Bronchial epithelial cell (primary cell): Measurements from ENCODE around the gene VPS72. TPM values are rescaled to one million over a fixed set of nuclear protein-coding genes. Genes with fewer than 3 reads are reported as not detected.

ENCODE experiments used
- DNase-seq: peaks from one replicate; pipeline ENCODE4 v3.0.0-alpha.2; 2010; ENCODE audit warnings: low read depth
- FAIRE-seq: peaks from 2 replicates; lab custom pipeline; 2011; peaks lifted over from hg19 to GRCh38; lab: Jason Lieb, UNC
- H3K27me3 ChIP-seq: 2 replicates; pipeline ENCODE4 v1.5.1; 2011; ENCODE audit warnings: low read length; ENCODE audit not compliant: control insufficient read depth, insufficient read depth
- H3K36me3 ChIP-seq: 2 replicates; pipeline ENCODE4 v1.5.1; 2011; ENCODE audit warnings: low read length; ENCODE audit not compliant: control insufficient read depth, insufficient read depth
- H3K4me3 ChIP-seq: 2 replicates; pipeline ENCODE4 v1.5.1; 2011; ENCODE audit warnings: mild to moderate bottlenecking, low read depth, low read length, control low read depth
- CTCF ChIP-seq: IDR thresholded peaks from 2 replicates; pipeline ENCODE4 v1.5.1; 2011; ENCODE audit warnings: mild to moderate bottlenecking, moderate library complexity, low read length, control low read depth, inconsistent platforms; ENCODE audit not compliant: insufficient read depth, severe bottlenecking
- total RNA-seq: library from RNA; depleted of rRNA; stranded (reverse); fragments of >200 nt; gene quantifications from 2 replicates; pipeline ENCODE4 v1.2.1, GENCODE V29; 2014

The VPS72 gene
- total RNA-seq, 1 donor from 2014 or later = 64.2 TPM

- DNase-seq (peak; percentile 95), FAIRE-seq (peak; percentile 77)
- TF ChIP-seq CTCF = no peak
- Histone ChIP-seq H3K36me3 (peaks cover 8% of the 10 kb centered on the region), H3K27me3 (no peaks in the 10 kb centered on the region), H3K4me3 (peak within 1 kb of the TSS; percentile 66)
Measured at GRCh38 chr1:151165738-151166504, 24.1 kb downstream of the VPS72 start, which contains the start of the genes LYSMD1 and SCNM1. LYSMD1 (minus strand) TSS chr1:151165902; CDS start chr1:151165258, 644 bp downstream. SCNM1 (plus strand) TSS chr1:151166144; CDS start chr1:151166153, 9 bp downstream.

GRCh38 chr1:151165281-151165737 lies 24.7 kb downstream of the VPS72 start:
- peaks cover 11% of the 10 kb centered on the region for H3K36me3 ChIP-seq
- no peak for TF ChIP-seq CTCF
- DNase-seq (peak; percentile 16), FAIRE-seq (no peak)
- no peaks in the 10 kb centered on the region for H3K27me3 ChIP-seq
- H3K4me3 ChIP-seq = peak overlapping the region; percentile 66

- TF ChIP-seq CTCF = no peak
- H3K36me3 ChIP-seq = peaks cover 12% of the 10 kb centered on the region
- H3K4me3 ChIP-seq = peak overlapping the region; percentile 66
- no peaks in the 10 kb centered on the region for H3K27me3 ChIP-seq
- no peak for DNase-seq
- FAIRE-seq = no peak
Measured at GRCh38 chr1:151164732-151165280, 25.2 kb downstream of the VPS72 start.

- FAIRE-seq = no peak
- no peak for DNase-seq
- Histone ChIP-seq H3K4me3 (no peak overlapping the region), H3K36me3 (peaks cover 10% of the 10 kb centered on the region), H3K27me3 (no peaks in the 10 kb centered on the region)
- TF ChIP-seq CTCF = no peak
Measured at GRCh38 chr1:151159373-151159772, 30.6 kb downstream of the VPS72 start.

GRCh38 chr1:151158751-151159251 lies 31.2 kb downstream of the VPS72 start:
- Histone ChIP-seq H3K27me3 (no peaks in the 10 kb centered on the region), H3K36me3 (peaks cover 10% of the 10 kb centered on the region), H3K4me3 (no peak overlapping the region)
- no peak for FAIRE-seq
- TF ChIP-seq CTCF = no peak
- no peak for DNase-seq
